H1 (cell line): ENCODE measurements around the gene RHOBTB1. TPM values are rescaled to one million over a fixed set of nuclear protein-coding genes. Genes with fewer than 3 reads are reported as not detected.

ENCODE experiments used
- CTCF ChIA-PET: fragments of 300-600 bp; sonication (Branson Sonifier 250); formaldehyde crosslinking; loops from one replicate; lab custom pipeline; 2021; ENCODE audit not compliant: partially characterized antibody; lab: Charles Lee
- POLR2A ChIA-PET: fragments of 300-600 bp; sonication (Branson Sonifier 250); formaldehyde crosslinking; loops from one replicate; lab custom pipeline; 2021; ENCODE audit warnings: inconsistent platforms; ENCODE audit not compliant: partially characterized antibody; lab: Charles Lee
- DNase-seq, 2 experiments: peaks; one replicate each; pipeline versions ENCODE4 v3.0.0 to v3.0.0-alpha.2; 2010 to 2022; ENCODE audit warnings: low spot score in 2 of 2, low read depth in 1 of 2, mixed read lengths in 1 of 2
- FAIRE-seq: peaks from 2 replicates; lab custom pipeline; 2011; peaks lifted over from hg19 to GRCh38; lab: Jason Lieb, UNC
- H2AFZ ChIP-seq: 2 replicates; pipeline ENCODE4 v1.8.1; 2012; ENCODE audit warnings: low read length, inconsistent platforms
- H2AK5ac ChIP-seq: 2 replicates; pipeline ENCODE4 v1.6.1; 2013; ENCODE audit warnings: low read depth, low read length
- H2BK120ac ChIP-seq: replicated peaks from 2 replicates; pipeline ENCODE3; 2013; ENCODE audit warnings: low read depth, low read length, inconsistent platforms
- H2BK12ac ChIP-seq: 2 replicates; pipeline ENCODE4 v1.6.1; 2013; ENCODE audit warnings: low read depth, low read length
- H2BK15ac ChIP-seq: 2 replicates; pipeline ENCODE4 v1.6.1; 2013; ENCODE audit warnings: low read length
- H2BK20ac ChIP-seq: 2 replicates; pipeline ENCODE4 v1.6.1; 2013; ENCODE audit warnings: low read length
- H2BK5ac ChIP-seq: 2 replicates; pipeline ENCODE4 v1.6.1; 2013; ENCODE audit warnings: low read depth, low read length
- H3K14ac ChIP-seq: 2 replicates; pipeline ENCODE4 v1.6.1; 2013; ENCODE audit warnings: inconsistent platforms; ENCODE audit not compliant: insufficient read length
- H3K18ac ChIP-seq: 2 replicates; pipeline ENCODE4 v1.6.1; 2013; ENCODE audit warnings: low read length; ENCODE audit errors: extremely low read depth
- H3K23ac ChIP-seq: 2 replicates; pipeline ENCODE4 v1.6.1; 2013; ENCODE audit warnings: inconsistent platforms; ENCODE audit not compliant: insufficient read length
- H3K23me2 ChIP-seq: 2 replicates; pipeline ENCODE4 v1.6.1; 2013; ENCODE audit warnings: low read depth, low read length
- H3K27ac ChIP-seq: 2 replicates; pipeline ENCODE4 v1.6.1; 2011; ENCODE audit warnings: low read depth, low read length, inconsistent platforms
- H3K27me3 ChIP-seq, 4 experiments: replicated peaks in 1 of 4; 1 replicate in 1 of 4; 2 replicates in 3 of 4; pipeline versions ENCODE4 v1.6.1 to v1.8.1; 2011 to 2013; ENCODE audit warnings: low read length in 3 of 4, mild to moderate bottlenecking in 3 of 4, inconsistent platforms in 2 of 4, mixed read lengths in 2 of 4, moderate library complexity in 1 of 4; ENCODE audit not compliant: control insufficient read depth in 3 of 4, insufficient read depth in 3 of 4; ENCODE audit errors: extremely low read depth in 1 of 4
- H3K36me3 ChIP-seq, 4 experiments: 2 replicates each; pipeline versions ENCODE4 v1.6.1 to v1.8.1; 2011 to 2013; ENCODE audit warnings: mild to moderate bottlenecking in 4 of 4, low read length in 3 of 4, moderate library complexity in 2 of 4, control low read depth in 1 of 4, inconsistent platforms in 1 of 4; ENCODE audit not compliant: insufficient read depth in 4 of 4, control insufficient read depth in 2 of 4
- H3K4ac ChIP-seq: replicated peaks from 2 replicates; pipeline ENCODE3; 2013; ENCODE audit warnings: low read length, low read depth, mixed read lengths, inconsistent platforms; ENCODE audit not compliant: insufficient read length
- H3K4me1 ChIP-seq, 4 experiments: replicated peaks in 1 of 4; 1 replicate in 1 of 4; 2 replicates in 3 of 4; pipeline versions ENCODE4 v1.6.1 to v1.8.1; 2011 to 2013; ENCODE audit warnings: low read length in 3 of 4, inconsistent platforms in 2 of 4, mixed read lengths in 1 of 4; ENCODE audit not compliant: insufficient read depth in 4 of 4, control insufficient read depth in 3 of 4
- H3K4me2 ChIP-seq, 2 experiments: 2 replicates each; pipeline versions ENCODE4 v1.6.1 to v1.8.1; 2011 to 2013; ENCODE audit warnings: low read depth in 2 of 2, low read length in 2 of 2, control low read depth in 1 of 2, inconsistent platforms in 1 of 2, mild to moderate bottlenecking in 1 of 2; ENCODE audit not compliant: insufficient read depth in 1 of 2
- H3K4me3 ChIP-seq, 4 experiments: fragments of 200-600, 300-600 bp in 1 of 4; sonication (generic), shearing (Covaris generic), sonication (Bioruptor Twin) in 1 of 4; 2 replicates each; pipeline versions ENCODE4 v1.5.1 to v1.8.1; 2011 to 2016; ENCODE audit warnings: low read length in 4 of 4, low read depth in 3 of 4, control low read depth in 2 of 4, inconsistent platforms in 2 of 4, mild to moderate bottlenecking in 2 of 4, mixed read lengths in 1 of 4, moderate library complexity in 1 of 4; ENCODE audit not compliant: insufficient read depth in 2 of 4; ENCODE audit errors: extremely low read depth in 1 of 4
- H3K56ac ChIP-seq: replicated peaks from 2 replicates; pipeline ENCODE3; 2013; ENCODE audit warnings: low read depth, mild to moderate bottlenecking, mixed read lengths, low read length, inconsistent platforms; ENCODE audit not compliant: insufficient read length
- H3K79me1 ChIP-seq: 2 replicates; pipeline ENCODE4 v1.6.1; 2013; ENCODE audit warnings: low read depth, low read length, control low read depth
- H3K79me2 ChIP-seq, 2 experiments: 2 replicates each; pipeline versions ENCODE4 v1.6.1 to v1.8.1; 2012 to 2013; ENCODE audit warnings: low read length in 2 of 2, mild to moderate bottlenecking in 2 of 2, inconsistent platforms in 1 of 2; ENCODE audit not compliant: insufficient read depth in 2 of 2, control insufficient read depth in 1 of 2
- H3K9ac ChIP-seq, 4 experiments: replicated peaks in 1 of 4; 1 replicate in 1 of 4; 2 replicates in 3 of 4; pipeline versions ENCODE4 v1.6.1 to v1.8.1; 2011 to 2013; ENCODE audit warnings: low read depth in 3 of 4, low read length in 3 of 4, control low read depth in 2 of 4, mild to moderate bottlenecking in 2 of 4, moderate library complexity in 2 of 4, inconsistent platforms in 1 of 4; ENCODE audit errors: extremely low read depth in 1 of 4
- H3K9me3 ChIP-seq, 2 experiments: 2 replicates each; pipeline versions ENCODE4 v1.6.1 to v1.8.1; 2012 to 2013; ENCODE audit warnings: mild to moderate bottlenecking in 2 of 2, moderate library complexity in 2 of 2, control low read depth in 1 of 2, inconsistent platforms in 1 of 2, low read depth in 1 of 2, low read length in 1 of 2, mixed read lengths in 1 of 2; ENCODE audit not compliant: insufficient read depth in 2 of 2
- H4K20me1 ChIP-seq, 2 experiments: replicated peaks in 1 of 2; 2 replicates each; pipeline versions ENCODE3 to v1.8.1; 2011 to 2013; ENCODE audit warnings: inconsistent platforms in 2 of 2, low read length in 2 of 2, mild to moderate bottlenecking in 1 of 2; ENCODE audit not compliant: insufficient read depth in 2 of 2, control insufficient read depth in 1 of 2
- H4K5ac ChIP-seq: 2 replicates; pipeline ENCODE4 v1.6.1; 2013; ENCODE audit warnings: low read length, low read depth, mixed read lengths, inconsistent platforms; ENCODE audit not compliant: insufficient read length
- H4K8ac ChIP-seq: 2 replicates; pipeline ENCODE4 v1.8.0; 2013; ENCODE audit warnings: mild to moderate bottlenecking, moderate library complexity, low read length, inconsistent platforms; ENCODE audit not compliant: insufficient read depth; ENCODE audit errors: extremely low read depth
- H4K91ac ChIP-seq: replicated peaks from 2 replicates; pipeline ENCODE3; 2013; ENCODE audit warnings: low read length, mixed read lengths, inconsistent platforms; ENCODE audit not compliant: insufficient read length
- ASH2L ChIP-seq: fragments of 200-600, 300-600 bp; sonication (generic); IDR thresholded peaks from one replicate; pipeline ENCODE4 v1.7.1; 2017; ENCODE audit warnings: low read length
- ATF2 ChIP-seq: IDR thresholded peaks from 2 replicates; pipeline ENCODE4 v1.6.1; 2012; ENCODE audit warnings: low read length, inconsistent platforms
- POLR2AphosphoS5 ChIP-seq: IDR thresholded peaks from 2 replicates; pipeline ENCODE4 v1.6.1; 2011; ENCODE audit warnings: low read depth, low read length
- TBP ChIP-seq: IDR thresholded peaks from 2 replicates; pipeline ENCODE4 v1.6.1; 2011; ENCODE audit warnings: low read depth, low read length, improper control_type of control experiment
- USF2 ChIP-seq: IDR thresholded peaks from 2 replicates; pipeline ENCODE4 v1.6.1; 2011; ENCODE audit warnings: low read length, improper control_type of control experiment
- WGBS, 2 experiments: shearing (Covaris generic) in 1 of 2; methylation state at CpG; one replicate each; pipeline versions ENCODE4 v1.1.6 to v1.1.7; 2013 to 2015; ENCODE audit warnings: low lambda C conversion rate in 2 of 2, mixed read lengths in 2 of 2, inconsistent platforms in 1 of 2, low coverage in 1 of 2, missing lambda C conversion rate in 1 of 2; ENCODE audit not compliant: insufficient replicate concordance in 2 of 2, insufficient coverage in 1 of 2, insufficient read length in 1 of 2; ENCODE audit errors: extremely low coverage in 1 of 2, missing lambda C conversion rate in 1 of 2; 5-methylcytosine and 5-hydroxymethylcytosine counted together
- long read RNA-seq, 2 experiments: library from RNA in 1 of 2; library from capped mRNA in 1 of 2; stranded (forward); transcript quantifications; one replicate each; pipeline ENCODE4 v2.0.0, GENCODE V29; 2021; ENCODE audit warnings: inconsistent platforms in 1 of 2
- polyA minus RNA-seq, 3 experiments: library from RNA; depleted of rRNA, polyadenylated mRNA; stranded (reverse); fragments of >200 nt; gene quantifications; 1 replicate in 2 of 3; 2 replicates in 1 of 3; pipeline ENCODE4 v1.2.3, GENCODE V29; 2011
- polyA plus RNA-seq, 7 experiments: library from polyadenylated mRNA; depleted of rRNA in 3 of 7; stranded (reverse) in 5 of 7; unstranded in 2 of 7; fragments of >200 nt in 5 of 7; fragments of 200-250 nt in 2 of 7; gene quantifications; 1 replicate in 5 of 7; 2 replicates in 1 of 7; 4 replicates in 1 of 7; pipeline versions ENCODE4 v1.2.1 to v1.2.3, GENCODE V29; 2011 to 2013; ENCODE audit warnings: missing spikeins in 2 of 7, mixed read lengths in 2 of 7
- total RNA-seq: library from RNA; stranded (reverse); fragmentation: NEBNext Ultra II Directional; extraction: Animal tissue kit (Norgen Biotek cat#: 25700); gene quantifications from 2 replicates; pipeline ENCODE4 v1.2.1, GENCODE V29; 2021

RHOBTB1 gene
- 7.4 and 9.3 TPM in 2 replicates for total RNA-seq
- 4.4 and 6.1 TPM in 2 replicates for polyA plus RNA-seq (2011; rRNA removed)
- 8.0 TPM for polyA plus RNA-seq (2011; cell fraction: cytosol; rRNA removed)
- 7.6 TPM for polyA plus RNA-seq (2011; cell fraction: nucleus; rRNA removed)
- polyA plus RNA-seq (2012, experiment 1 of 2) = 5.9 to 9.9 TPM (median 7.1 TPM) in 4 replicates
- 0.43 TPM for polyA plus RNA-seq (2012, experiment 2 of 2)
- 7.9 TPM for polyA plus RNA-seq (2013, experiment 1 of 2)
- 6.7 TPM for polyA plus RNA-seq (2013, experiment 2 of 2)
- polyA minus RNA-seq (2011; rRNA and poly(A)+ RNA removed) = 10.1 and 10.7 TPM in 2 replicates
- 5.5 TPM for polyA minus RNA-seq (2011; cell fraction: cytosol; rRNA and poly(A)+ RNA removed)
- polyA minus RNA-seq (2011; cell fraction: nucleus; rRNA and poly(A)+ RNA removed) = 8.5 TPM
- long read RNA-seq, experiment 1, partial matches to known transcripts = 0 of 4 reads
- long read RNA-seq, experiment 1, other reads (novel, unspliced or antisense) = 4 of 4 reads
- long read RNA-seq, experiment 2, partial matches to known transcripts = 0 of 2 reads
- long read RNA-seq, experiment 2, other reads (novel, unspliced or antisense) = 2 of 2 reads

GRCh38 chr10:60944058-60944909 is at the start of gene RHOBTB1:
Gene RHOBTB1, minus strand, starts transcription at chr10:60944185. Its CDS starts 32,643 bp downstream, at chr10:60911542.
- no peak within 1 kb of the TSS for H2AK5ac ChIP-seq
- H3K4me3 ChIP-seq = peak within 1 kb of the TSS; percentile 69 to 72 (median 71)
- peaks cover 15% of the 10 kb centered on the region for H3K23me2 ChIP-seq
- no peak within 1 kb of the TSS; the same call in 1 of the 2 replicates for H2BK12ac ChIP-seq
- peak within 1 kb of the TSS; percentile 73 for H4K5ac ChIP-seq
- DNase-seq (peak in 1 of 2 experiments; percentile 77), FAIRE-seq (no peak)
- no peak within 1 kb of the TSS for H3K14ac ChIP-seq
- peak within 1 kb of the TSS; percentile 97 to 98 for H3K4me2 ChIP-seq
- H3K23ac ChIP-seq = no peak within 1 kb of the TSS
- H3K27ac ChIP-seq = peak within 1 kb of the TSS; percentile 71
- CTCF ChIA-PET = interaction anchor here (0.9 to 1.7 kb wide), 4 partner anchors 13 to 75 kb away, joined by 3 to 4 read pairs (median 3); no protein-coding TSS in a partner anchor
- peaks cover 0 to 13% (median 9%) of the 10 kb centered on the region in 4 experiments; a peak in 5 of 7 replicates for H3K27me3 ChIP-seq
- peak within 1 kb of the TSS; percentile 35; the same call in 1 of the 2 replicates for H2BK5ac ChIP-seq
- H3K9ac ChIP-seq = peak within 1 kb of the TSS; percentile 88 to 93 (median 90)
- peak within 1 kb of the TSS; percentile 88 for H3K56ac ChIP-seq
- peak within 1 kb of the TSS; percentile 98 for H4K8ac ChIP-seq
- peaks cover 3 to 9% (median 5%) of the 10 kb centered on the region in 4 experiments; a peak in 6 of 7 replicates for H3K4me1 ChIP-seq
- H2BK20ac ChIP-seq = no peak within 1 kb of the TSS
- POLR2A ChIA-PET = interaction anchor here (0.5 to 2.3 kb wide), 13 partner anchors 7 to 132 kb away, joined by 3 to 12 read pairs (median 3); no protein-coding TSS in a partner anchor
- H3K79me1 ChIP-seq = no peaks in the 10 kb centered on the region
- peak within 1 kb of the TSS; percentile 94 for H2AFZ ChIP-seq
- H3K79me2 ChIP-seq = no peaks in the 10 kb centered on the region
- 2% methylated on average over 42 of the region's 77 CpGs; no CpG with 5 or more reads in 1 of the 2 experiments for WGBS, 2 experiments
- H3K9me3 ChIP-seq = no peaks in the 10 kb centered on the region
- no peaks in the 10 kb centered on the region for H4K20me1 ChIP-seq
- peak within 1 kb of the TSS; percentile 49; the same call in 1 of the 2 replicates for H2BK15ac ChIP-seq
- peak within 1 kb of the TSS; percentile 98 for H3K18ac ChIP-seq
- H3K4ac ChIP-seq = peak within 1 kb of the TSS; percentile 47
- peak within 1 kb of the TSS; percentile 16 for H2BK120ac ChIP-seq
- H3K36me3 ChIP-seq = no peaks in the 10 kb centered on the region
- H4K91ac ChIP-seq = peak within 1 kb of the TSS; percentile 88
- TF ChIP-seq ASH2L (peak; percentile 59), ATF2 (0 out of 2 replicates have a peak, but pooled peaks have one; percentile 22), TBP (peak; percentile 67), USF2 (peak; percentile 31; the same call in 1 of the 2 replicates), POLR2AphosphoS5 (peak; percentile 80; the same call in 1 of the 2 replicates)
